T-helper 1 cell treated with Interleukin-12 subunit alpha and Interleukin-12 subunit beta and Interleukin-4 antibody, amounts not matched to agents 30 μg/mL and 1 μg/mL, for 36 hours (primary cell): ENCODE measurements around the gene PRXL2A.

ENCODE experiments used
- H3K27ac Mint-ChIP-seq: one replicate; pipeline ENCODE4 v1.8.0; 2021; ENCODE audit warnings: mild to moderate bottlenecking, mixed read lengths
- H3K27me3 Mint-ChIP-seq: one replicate; pipeline ENCODE4 v1.8.0; 2021; ENCODE audit warnings: low read depth, mixed read lengths
- H3K36me3 Mint-ChIP-seq: one replicate; pipeline ENCODE4 v1.8.0; 2021; ENCODE audit warnings: low read depth, mixed read lengths
- H3K4me1 Mint-ChIP-seq: one replicate; pipeline ENCODE4 v1.8.0; 2021; ENCODE audit warnings: low read depth, mixed read lengths
- H3K4me3 Mint-ChIP-seq: one replicate; pipeline ENCODE4 v1.8.0; 2021; ENCODE audit warnings: mild to moderate bottlenecking, moderate library complexity, mixed read lengths
- H3K9me3 Mint-ChIP-seq: one replicate; pipeline ENCODE4 v1.8.0; 2021; ENCODE audit warnings: mixed read lengths

Gene PRXL2A

GRCh38 chr10:80400136-80400804, 8.1 kb upstream of the PRXL2A start:
- no peaks in the 10 kb centered on the region for H3K9me3 Mint-ChIP-seq
- no peak overlapping the region for H3K4me3 Mint-ChIP-seq
- H3K4me1 Mint-ChIP-seq: no peaks in the 10 kb centered on the region
- H3K27ac Mint-ChIP-seq: no peak overlapping the region
- peaks cover 14% of the 10 kb centered on the region for H3K27me3 Mint-ChIP-seq
- H3K36me3 Mint-ChIP-seq: no peaks in the 10 kb centered on the region

GRCh38 chr10:80405035-80405434, 3.3 kb upstream of the PRXL2A start:
- peaks cover 7% of the 10 kb centered on the region for H3K4me1 Mint-ChIP-seq
- no peak overlapping the region for H3K4me3 Mint-ChIP-seq
- no peaks in the 10 kb centered on the region for H3K36me3 Mint-ChIP-seq
- H3K27ac Mint-ChIP-seq: no peak overlapping the region
- H3K9me3 Mint-ChIP-seq: no peaks in the 10 kb centered on the region
- peaks cover 25% of the 10 kb centered on the region for H3K27me3 Mint-ChIP-seq

- H3K9me3 Mint-ChIP-seq: no peaks in the 10 kb centered on the region
- no peak overlapping the region for H3K27ac Mint-ChIP-seq
Measured at GRCh38 chr10:80405626-80406025, 2.7 kb upstream of the PRXL2A start.

GRCh38 chr10:80406204-80406603, 2.1 kb upstream of the PRXL2A start:
- Mint-ChIP-seq H3K9me3 (no peaks in the 10 kb centered on the region), H3K27ac (no peak overlapping the region), H3K4me1 (peaks cover 11% of the 10 kb centered on the region), H3K27me3 (peaks cover 17% of the 10 kb centered on the region), H3K36me3 (no peaks in the 10 kb centered on the region), H3K4me3 (no peak overlapping the region)

More at GRCh38 chr10:80405626-80406025, 2.7 kb upstream of the PRXL2A start:
- Mint-ChIP-seq H3K27me3 (peaks cover 22% of the 10 kb centered on the region), H3K36me3 (no peaks in the 10 kb centered on the region), H3K4me3 (no peak overlapping the region), H3K4me1 (peaks cover 7% of the 10 kb centered on the region)

GRCh38 chr10:80407812-80408241, 524 bp upstream of the PRXL2A start:
- peak overlapping the region; percentile 16 for H3K27ac Mint-ChIP-seq
- H3K27me3 Mint-ChIP-seq: peaks cover 17% of the 10 kb centered on the region
- H3K4me3 Mint-ChIP-seq: peak overlapping the region; percentile 85
- no peaks in the 10 kb centered on the region for H3K9me3 Mint-ChIP-seq
- no peaks in the 10 kb centered on the region for H3K36me3 Mint-ChIP-seq
- H3K4me1 Mint-ChIP-seq: peaks cover 17% of the 10 kb centered on the region

GRCh38 chr10:80409121-80409520, 770 bp downstream of the PRXL2A start:
- Mint-ChIP-seq H3K4me1 (peaks cover 22% of the 10 kb centered on the region), H3K9me3 (no peaks in the 10 kb centered on the region)

GRCh38 chr10:80410122-80410521, 1.8 kb downstream of the PRXL2A start:
- Mint-ChIP-seq H3K4me1 (peaks cover 22% of the 10 kb centered on the region), H3K27me3 (peaks cover 17% of the 10 kb centered on the region), H3K4me3 (peak overlapping the region; percentile 53), H3K9me3 (no peaks in the 10 kb centered on the region), H3K36me3 (no peaks in the 10 kb centered on the region), H3K27ac (no peak overlapping the region)

More at GRCh38 chr10:80409121-80409520, 770 bp downstream of the PRXL2A start:
- no peak overlapping the region for H3K27ac Mint-ChIP-seq
- H3K4me3 Mint-ChIP-seq: peak overlapping the region; percentile 64
- H3K27me3 Mint-ChIP-seq: peaks cover 17% of the 10 kb centered on the region
- no peaks in the 10 kb centered on the region for H3K36me3 Mint-ChIP-seq

- Mint-ChIP-seq H3K27ac (no peak overlapping the region), H3K4me1 (peaks cover 22% of the 10 kb centered on the region), H3K9me3 (no peaks in the 10 kb centered on the region), H3K4me3 (no peak overlapping the region), H3K27me3 (peaks cover 11% of the 10 kb centered on the region), H3K36me3 (no peaks in the 10 kb centered on the region)
Measured at GRCh38 chr10:80410578-80411145, 2.3 kb downstream of the PRXL2A start.

- Mint-ChIP-seq H3K27me3 (peaks cover 8% of the 10 kb centered on the region), H3K36me3 (no peaks in the 10 kb centered on the region), H3K27ac (no peak overlapping the region), H3K4me1 (peaks cover 24% of the 10 kb centered on the region), H3K4me3 (no peak overlapping the region), H3K9me3 (no peaks in the 10 kb centered on the region)
Measured at GRCh38 chr10:80411267-80411668, 2.9 kb downstream of the PRXL2A start.

GRCh38 chr10:80411681-80412220, 3.4 kb downstream of the PRXL2A start:
- H3K9me3 Mint-ChIP-seq: no peaks in the 10 kb centered on the region
- no peak overlapping the region for H3K27ac Mint-ChIP-seq
- H3K36me3 Mint-ChIP-seq: no peaks in the 10 kb centered on the region
- H3K4me3 Mint-ChIP-seq: no peak overlapping the region
- peaks cover 6% of the 10 kb centered on the region for H3K27me3 Mint-ChIP-seq
- H3K4me1 Mint-ChIP-seq: peaks cover 24% of the 10 kb centered on the region

GRCh38 chr10:80412486-80412885, 4.1 kb downstream of the PRXL2A start:
- Mint-ChIP-seq H3K4me3 (no peak overlapping the region), H3K27me3 (peaks cover 4% of the 10 kb centered on the region), H3K4me1 (peaks cover 24% of the 10 kb centered on the region), H3K36me3 (no peaks in the 10 kb centered on the region), H3K27ac (no peak overlapping the region), H3K9me3 (no peaks in the 10 kb centered on the region)

- H3K4me1 Mint-ChIP-seq: peaks cover 19% of the 10 kb centered on the region
- no peak overlapping the region for H3K27ac Mint-ChIP-seq
- no peaks in the 10 kb centered on the region for H3K27me3 Mint-ChIP-seq
- no peaks in the 10 kb centered on the region for H3K9me3 Mint-ChIP-seq
- no peaks in the 10 kb centered on the region for H3K36me3 Mint-ChIP-seq
- H3K4me3 Mint-ChIP-seq: no peak overlapping the region
Measured at GRCh38 chr10:80413271-80413996, 5.1 kb downstream of the PRXL2A start.

- no peak overlapping the region for H3K4me3 Mint-ChIP-seq
- H3K4me1 Mint-ChIP-seq: peaks cover 17% of the 10 kb centered on the region
- H3K27me3 Mint-ChIP-seq: no peaks in the 10 kb centered on the region
- H3K9me3 Mint-ChIP-seq: no peaks in the 10 kb centered on the region
- H3K27ac Mint-ChIP-seq: no peak overlapping the region
- H3K36me3 Mint-ChIP-seq: no peaks in the 10 kb centered on the region
Measured at GRCh38 chr10:80414142-80414895, 6.0 kb downstream of the PRXL2A start.

GRCh38 chr10:80415734-80416478, 7.6 kb downstream of the PRXL2A start:
- Mint-ChIP-seq H3K27ac (no peak overlapping the region), H3K36me3 (no peaks in the 10 kb centered on the region), H3K4me1 (peaks cover 14% of the 10 kb centered on the region), H3K9me3 (no peaks in the 10 kb centered on the region), H3K4me3 (no peak overlapping the region), H3K27me3 (no peaks in the 10 kb centered on the region)
